GM12891 (cell line): ENCODE results near the gene ASMTL.

Source experiments
- DNase-seq: peaks from one replicate; pipeline ENCODE4 v3.0.0; 2011; ENCODE audit warnings: low spot score; ENCODE audit not compliant: insufficient read length
- FAIRE-seq: peaks from 2 replicates; lab custom pipeline; 2011; peaks lifted over from hg19 to GRCh38; lab: Jason Lieb, UNC
- PAX5 ChIP-seq: IDR thresholded peaks from 2 replicates; pipeline ENCODE4 v1.6.1; 2011; ENCODE audit warnings: low read length, moderate library complexity, mild to moderate bottlenecking; ENCODE audit not compliant: insufficient read depth, severe bottlenecking
- POLR2A ChIP-seq: IDR thresholded peaks from 2 replicates; pipeline ENCODE4 v1.6.1; 2011; ENCODE audit warnings: low read depth, low read length, control low read depth
- POLR2AphosphoS5 ChIP-seq: IDR thresholded peaks from 2 replicates; pipeline ENCODE4 v1.6.1; 2011; ENCODE audit warnings: low read depth, low read length, control low read depth
- POU2F2 ChIP-seq: IDR thresholded peaks from 2 replicates; pipeline ENCODE4 v1.6.1; 2011; ENCODE audit warnings: low read depth, mild to moderate bottlenecking, control low read depth, low read length, moderate library complexity
- SPI1 ChIP-seq: IDR thresholded peaks from 2 replicates; pipeline ENCODE4 v1.6.1; 2011; ENCODE audit warnings: low read depth, low read length, control low read depth
- TAF1 ChIP-seq: IDR thresholded peaks from 2 replicates; pipeline ENCODE4 v1.6.1; 2011; ENCODE audit warnings: low read depth, low read length, control low read depth

ASMTL gene

GRCh38 chrX:1466232-1466661 is 13.5 kb upstream of the ASMTL start:
- FAIRE-seq (peak; percentile 31), DNase-seq (no peak)
- TF ChIP-seq SPI1 (no peak), PAX5 (no peak), POU2F2 (no peak), POLR2AphosphoS5 (no peak), POLR2A (no peak)

GRCh38 chrX:1465286-1466231 is 12.8 kb upstream of the ASMTL start:
- DNase-seq, result no peak
- FAIRE-seq, result peak; percentile 47
- no peak for TF ChIP-seq SPI1
- no peak for TF ChIP-seq TAF1
- TF ChIP-seq PAX5, result no peak
- TF ChIP-seq POU2F2, result no peak
- TF ChIP-seq POLR2AphosphoS5, result no peak
- no peak for TF ChIP-seq POLR2A

GRCh38 chrX:1464971-1465285 is 12.2 kb upstream of the ASMTL start:
- no peak for TF ChIP-seq POU2F2

GRCh38 chrX:1464041-1464970 is 11.6 kb upstream of the ASMTL start:
- FAIRE-seq (no peak), DNase-seq (no peak)
- no peak for TF ChIP-seq SPI1
- no peak for TF ChIP-seq POLR2AphosphoS5
- TF ChIP-seq PAX5, result no peak
- TF ChIP-seq TAF1, result no peak
- no peak for TF ChIP-seq POLR2A
- no peak for TF ChIP-seq POU2F2

More at GRCh38 chrX:1464971-1465285, 12.2 kb upstream of the ASMTL start:
- DNase-seq (no peak), FAIRE-seq (no peak)

- no peak for DNase-seq
- FAIRE-seq, result no peak
- TF ChIP-seq SPI1 (no peak), POLR2A (no peak), PAX5 (no peak), TAF1 (no peak), POLR2AphosphoS5 (no peak), POU2F2 (no peak)
Observed at GRCh38 chrX:1463581-1463980, 10.9 kb upstream of the ASMTL start.

GRCh38 chrX:1462596-1463251 is 10.0 kb upstream of the ASMTL start:
- DNase-seq (no peak), FAIRE-seq (peak; percentile 23)
- TF ChIP-seq POU2F2 (no peak), POLR2AphosphoS5 (0 out of 2 replicates have a peak, but pooled peaks have one; percentile 35), SPI1 (no peak), PAX5 (no peak)

- DNase-seq, result no peak
- no peak for FAIRE-seq
- TF ChIP-seq POLR2A (no peak), TAF1 (no peak), POLR2AphosphoS5 (no peak), POU2F2 (no peak), SPI1 (no peak), PAX5 (no peak)
Observed at GRCh38 chrX:1462110-1462509, 9.4 kb upstream of the ASMTL start.

- peak; percentile 55 for FAIRE-seq
- DNase-seq, result no peak
- TF ChIP-seq POLR2AphosphoS5 (no peak), TAF1 (no peak), POU2F2 (no peak), POLR2A (no peak), SPI1 (no peak), PAX5 (no peak)
Observed at GRCh38 chrX:1455948-1456280, 3.2 kb upstream of the ASMTL start.
